Common myeloid progenitor, CD34-positive (primary cell): ENCODE measurements around the gene KDM3B.

Experiments
- CTCF ChIA-PET: fragments of 350-600 bp; sonication (Branson Sonifier 250); formaldehyde crosslinking; loops from one replicate; lab custom pipeline; 2021; ENCODE audit warnings: antibody characterized with exemption; lab: Charles Lee
- POLR2A ChIA-PET: fragments of 350-600 bp; sonication (Branson Sonifier 250); formaldehyde crosslinking; loops from one replicate; lab custom pipeline; 2021; ENCODE audit warnings: antibody characterized with exemption; lab: Charles Lee
- DNase-seq, 3 donors: peaks; one replicate each; pipeline versions ENCODE4 v3.0.0 to v3.0.0-alpha.2; 2013
- H3K27ac ChIP-seq, 2 experiments: 1 replicate in 1 of 2; 2 replicates in 1 of 2; pipeline ENCODE4 v1.7.0; 2013; ENCODE audit warnings: inconsistent platforms in 2 of 2, low read length in 2 of 2, mild to moderate bottlenecking in 2 of 2, low read depth in 1 of 2, moderate library complexity in 1 of 2; ENCODE audit not compliant: severe bottlenecking in 2 of 2, insufficient read depth in 1 of 2, poor library complexity in 1 of 2
- H3K27me3 ChIP-seq, 5 experiments: replicated peaks in 2 of 5; 1 replicate in 3 of 5; 2 replicates in 2 of 5; pipeline versions ENCODE4 v1.6.1 to v1.7.0; 2013; ENCODE audit warnings: low read length in 4 of 5, mild to moderate bottlenecking in 2 of 5, moderate library complexity in 2 of 5, inconsistent platforms in 1 of 5; ENCODE audit not compliant: insufficient read depth in 5 of 5, control insufficient read depth in 4 of 5
- H3K36me3 ChIP-seq, 4 experiments: 1 replicate in 2 of 4; 2 replicates in 2 of 4; pipeline versions ENCODE4 v1.6.1 to v1.7.0; 2013; ENCODE audit warnings: low read length in 3 of 4, control low read depth in 1 of 4, mild to moderate bottlenecking in 1 of 4; ENCODE audit not compliant: control insufficient read depth in 4 of 4, insufficient read depth in 4 of 4
- H3K4me1 ChIP-seq, 4 experiments: 1 replicate in 3 of 4; 2 replicates in 1 of 4; pipeline versions ENCODE4 v1.6.1 to v1.7.1; 2013; ENCODE audit warnings: low read length in 3 of 4, mild to moderate bottlenecking in 3 of 4, control low read depth in 1 of 4, inconsistent platforms in 1 of 4, moderate library complexity in 1 of 4; ENCODE audit not compliant: control insufficient read depth in 4 of 4, insufficient read depth in 4 of 4; ENCODE audit errors: control extremely low read depth in 1 of 4
- H3K4me3 ChIP-seq, 7 experiments: 1 replicate in 4 of 7; 2 replicates in 3 of 7; pipeline versions ENCODE4 v1.5.1 to v1.7.0; 2013; ENCODE audit warnings: mild to moderate bottlenecking in 7 of 7, low read length in 6 of 7, moderate library complexity in 6 of 7, inconsistent platforms in 2 of 7, low read depth in 2 of 7, control low read depth in 1 of 7; ENCODE audit not compliant: insufficient read depth in 4 of 7, control insufficient read depth in 1 of 7; ENCODE audit errors: extremely low read depth in 1 of 7
- H3K9me3 ChIP-seq, 5 experiments: 1 replicate in 4 of 5; 2 replicates in 1 of 5; pipeline versions ENCODE4 v1.6.1 to v1.7.1; 2013; ENCODE audit warnings: low read length in 4 of 5, mild to moderate bottlenecking in 2 of 5, inconsistent platforms in 1 of 5, low read depth in 1 of 5, moderate library complexity in 1 of 5; ENCODE audit not compliant: control insufficient read depth in 4 of 5, insufficient read depth in 2 of 5; ENCODE audit errors: control extremely low read depth in 1 of 5
- WGBS: methylation state at CpG from one replicate; pipeline ENCODE4 v1.1.5; 2013; ENCODE audit not compliant: insufficient coverage; 5-methylcytosine and 5-hydroxymethylcytosine counted together

The KDM3B gene

GRCh38 chr5:138438003-138438723, 85.7 kb downstream of the KDM3B start:
- CTCF ChIA-PET: interaction anchor here (0.5 to 4.6 kb wide), 8 partner anchors 11 to 66 kb away, joined by 3 to 35 read pairs (median 3); no protein-coding TSS in a partner anchor
- WGBS: 90% methylated on average over 8 of the region's 11 CpGs
- H3K27ac ChIP-seq: no peak overlapping the region

GRCh38 chr5:138438724-138439476, 86.4 kb downstream of the KDM3B start, which contains the start of gene REEP2:
TSS of gene REEP2 (plus strand) at chr5:138439057. CDS start at chr5:138439209, 152 bp downstream.
- Histone ChIP-seq H3K36me3 (peaks cover 10 to 26% (median 18%) of the 10 kb centered on the region in 4 experiments), H3K4me3 (peak within 1 kb of the TSS; percentile 27 to 80 (median 54)), H3K27me3 (no peaks in the 10 kb centered on the region), H3K9me3 (no peaks in the 10 kb centered on the region), H3K4me1 (peaks cover 0 to 15% (median 14%) of the 10 kb centered on the region in 4 experiments), H3K27ac (no peak within 1 kb of the TSS)
- POLR2A ChIA-PET: interaction anchor here (0.7 to 1.0 kb wide), 4 partner anchors 9 to 19 kb away, joined by 3 read pairs; no protein-coding TSS in a partner anchor
- DNase-seq: peak; percentile 77 to 91 (median 89)
- WGBS: under 1% methylated on average over 34 of the region's 65 CpGs
- CTCF ChIA-PET: interaction anchor here (0.6 to 4.6 kb wide), 6 partner anchors 10 to 65 kb away, joined by 3 to 35 read pairs (median 3); no protein-coding TSS in a partner anchor

More at GRCh38 chr5:138438003-138438723, 85.7 kb downstream of the KDM3B start:
- Histone ChIP-seq H3K4me3 (peak overlapping the region in 6 of 7 experiments; percentile 35 to 80 (median 58)), H3K27me3 (no peaks in the 10 kb centered on the region), H3K9me3 (no peaks in the 10 kb centered on the region), H3K4me1 (peaks cover 0 to 15% (median 14%) of the 10 kb centered on the region in 4 experiments), H3K36me3 (peaks cover 10 to 33% (median 21%) of the 10 kb centered on the region in 4 experiments)
- DNase-seq: no peak
- POLR2A ChIA-PET: interaction anchor here (0.7 to 1.0 kb wide), 3 partner anchors 10 to 13 kb away, joined by 3 read pairs; no protein-coding TSS in a partner anchor

GRCh38 chr5:138439477-138440158, 87.1 kb downstream of the KDM3B start:
- Histone ChIP-seq H3K27ac (no peak overlapping the region), H3K27me3 (no peaks in the 10 kb centered on the region), H3K9me3 (no peaks in the 10 kb centered on the region), H3K36me3 (peaks cover 10 to 21% (median 17%) of the 10 kb centered on the region in 4 experiments), H3K4me1 (peaks cover 0 to 15% (median 14%) of the 10 kb centered on the region in 4 experiments), H3K4me3 (peak overlapping the region; percentile 27 to 80 (median 54))
- ChIA-PET POLR2A (interaction anchor here (0.7 to 1.0 kb wide), 2 partner anchors 8 to 18 kb away, joined by 3 read pairs; no protein-coding TSS in a partner anchor), CTCF (interaction anchor here (4.6 kb wide), 1 partner anchor 10 kb away, joined by 35 read pairs; no protein-coding TSS in a partner anchor)
- WGBS: 66% methylated on average over 15 of the region's 20 CpGs
- DNase-seq: no peak

- Histone ChIP-seq H3K4me3 (no peak overlapping the region), H3K27me3 (no peaks in the 10 kb centered on the region), H3K27ac (no peak overlapping the region), H3K36me3 (peaks cover 7 to 13% (median 10%) of the 10 kb centered on the region in 4 experiments), H3K4me1 (peaks cover 0 to 15% (median 14%) of the 10 kb centered on the region in 4 experiments), H3K9me3 (no peaks in the 10 kb centered on the region)
- POLR2A ChIA-PET: no interaction called here
- WGBS: 94% methylated on average over 6 of the region's 17 CpGs
- CTCF ChIA-PET: interaction anchor here (0.6 to 4.6 kb wide), 2 partner anchors 9 to 255 kb away, joined by 3 to 35 read pairs; no protein-coding TSS in a partner anchor
- no peak for DNase-seq
These were observed 87.9 kb downstream of the KDM3B start for GRCh38 chr5:138440159-138441073.

GRCh38 chr5:138441221-138441620, 88.7 kb downstream of the KDM3B start:
- Histone ChIP-seq H3K27me3 (no peaks in the 10 kb centered on the region), H3K4me1 (peaks cover 0 to 15% (median 14%) of the 10 kb centered on the region in 4 experiments), H3K4me3 (no peak overlapping the region), H3K27ac (no peak overlapping the region), H3K9me3 (no peaks in the 10 kb centered on the region), H3K36me3 (peaks cover 0 to 5% (median 4%) of the 10 kb centered on the region in 4 experiments)
- POLR2A ChIA-PET: no interaction called here
- WGBS: 100% methylated on average over 9 of the region's 9 CpGs
- no peak for DNase-seq
- CTCF ChIA-PET: interaction anchor here (0.7 to 4.6 kb wide), 2 partner anchors 8 to 19 kb away, joined by 4 to 35 read pairs; no protein-coding TSS in a partner anchor
